NCI-H524 (cell line): ENCODE measurements around the gene PRR33.

Source experiments
- DNase-seq, 2 experiments: peaks; one replicate each; lab custom pipeline; 2025; lab: John Stamatoyannopoulos, UW

Gene PRR33

GRCh38 chr11:1916132-1916985 lies 24.7 kb upstream of the PRR33 start:
- no peak for DNase-seq

- no peak for DNase-seq
These were observed 24.1 kb upstream of the PRR33 start for GRCh38 chr11:1915795-1916131.

GRCh38 chr11:1913271-1914060 lies 21.8 kb upstream of the PRR33 start:
- no peak for DNase-seq

GRCh38 chr11:1912289-1912878 lies 20.7 kb upstream of the PRR33 start:
- DNase-seq, result no peak

GRCh38 chr11:1909524-1909923 lies 17.8 kb upstream of the PRR33 start:
- no peak for DNase-seq

GRCh38 chr11:1908618-1909017 lies 16.9 kb upstream of the PRR33 start:
- DNase-seq, result no peak

GRCh38 chr11:1906611-1907423 lies 15.1 kb upstream of the PRR33 start:
- DNase-seq, result no peak

- no peak for DNase-seq
These were observed 14.5 kb upstream of the PRR33 start for GRCh38 chr11:1906181-1906580.

- no peak for DNase-seq
These were observed 8.0 kb upstream of the PRR33 start for GRCh38 chr11:1899686-1900085.

- DNase-seq, result no peak
These were observed 7.4 kb upstream of the PRR33 start for GRCh38 chr11:1899090-1899489.

- DNase-seq, result no peak
These were observed 5.2 kb upstream of the PRR33 start for GRCh38 chr11:1896923-1897322.

- no peak for DNase-seq
These were observed 4.8 kb upstream of the PRR33 start for GRCh38 chr11:1896468-1896867.

- no peak for DNase-seq
These were observed 3.1 kb upstream of the PRR33 start for GRCh38 chr11:1894759-1895158.

GRCh38 chr11:1893581-1894359 lies 2.1 kb upstream of the PRR33 start:
- DNase-seq, result no peak

- DNase-seq, result no peak
These were observed 863 bp upstream of the PRR33 start for GRCh38 chr11:1892558-1892957.

- no peak for DNase-seq
These were observed 421 bp upstream of the PRR33 start for GRCh38 chr11:1892116-1892515.

GRCh38 chr11:1890856-1891830 lies 552 bp downstream of the PRR33 start:
- DNase-seq, result no peak

GRCh38 chr11:1889941-1890855 lies 1.5 kb downstream of the PRR33 start:
- DNase-seq, result no peak
